HK-2 (cell line): Measurements from ENCODE around the gene SOD2.
"Not testable (repeated sequence)": the region's sequence is repeated elsewhere in the genome, so short reads cannot be mapped to it uniquely, and the experiment has no call there.

ENCODE experiments used
- DNase-seq: peaks from one replicate; pipeline ENCODE4 v3.0.0-alpha.2; 2018; ENCODE audit not compliant: unreplicated experiment

The SOD2 gene

GRCh38 chr6:159682810-159683209 lies 10.2 kb downstream of the SOD2 start:
- no peak for DNase-seq

DNA sequence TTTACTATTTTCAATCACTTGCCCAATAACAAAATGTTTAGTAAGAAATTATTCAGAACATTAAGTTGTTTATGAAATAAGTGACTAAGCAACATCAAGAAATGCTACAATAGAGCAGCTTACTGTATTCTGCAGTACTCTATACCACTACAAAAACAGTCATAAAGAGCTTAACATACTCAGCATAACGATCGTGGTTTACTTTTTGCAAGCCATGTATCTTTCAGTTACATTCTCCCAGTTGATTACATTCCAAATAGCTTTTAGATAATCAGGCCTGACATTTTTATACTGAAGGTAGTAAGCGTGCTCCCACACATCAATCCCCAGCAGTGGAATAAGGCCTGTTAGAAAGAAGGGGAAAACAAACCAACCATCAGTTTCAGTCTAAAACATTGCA lies 10.7 kb downstream of the SOD2 start:
- no peak for DNase-seq

DNA sequence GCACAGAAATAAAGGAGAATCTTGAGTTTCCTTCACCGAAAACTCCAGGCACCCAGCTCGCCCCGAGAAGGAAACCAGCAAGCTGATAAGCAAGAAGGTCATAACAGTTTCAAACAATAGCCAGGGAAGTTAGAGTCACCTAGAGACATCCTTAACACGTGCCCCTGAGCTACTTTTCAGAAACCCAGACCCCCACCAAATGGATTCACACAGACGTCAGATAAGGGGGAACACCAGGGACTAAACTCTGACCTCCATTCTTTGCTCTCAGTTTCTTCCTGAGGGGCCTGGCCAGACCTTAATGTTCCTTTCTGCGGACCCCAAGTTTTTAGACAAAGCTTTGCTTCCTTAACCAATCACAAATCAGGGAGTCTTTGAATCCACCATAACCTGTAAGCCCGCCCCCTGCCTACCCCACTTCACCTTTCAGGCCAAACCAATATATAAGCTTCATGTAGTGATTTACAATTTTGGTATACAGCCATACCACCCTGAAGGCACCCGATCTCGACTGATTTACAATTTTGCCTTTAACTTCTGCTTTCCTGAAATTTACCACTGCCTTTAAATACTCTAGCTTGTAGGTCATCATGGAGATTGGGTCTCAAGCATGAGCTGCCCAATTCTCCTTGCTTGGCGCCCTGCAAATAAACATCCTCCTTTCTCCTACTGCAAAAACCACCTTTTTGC lies 11.7 kb downstream of the SOD2 start:
- DNase-seq, result no peak

DNA sequence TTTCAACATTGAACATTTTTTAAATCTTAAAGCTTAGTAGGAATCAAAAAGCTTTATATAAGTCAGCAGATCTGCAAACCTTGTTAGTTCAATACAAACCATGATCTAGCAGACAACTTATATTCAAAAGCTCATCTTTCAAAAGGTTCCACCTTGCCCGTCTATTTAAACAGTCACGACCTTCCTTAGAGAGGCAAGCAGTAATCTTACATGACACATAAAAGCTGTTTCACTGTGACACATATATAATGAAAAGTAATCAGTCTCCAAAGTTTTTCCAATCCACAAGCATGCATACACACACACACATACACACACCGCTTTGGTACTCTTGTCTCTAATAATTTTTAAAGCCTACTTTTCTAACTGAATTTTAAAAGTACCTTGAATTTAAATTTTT lies 12.9 kb downstream of the SOD2 start:
- DNase-seq, result no peak

GRCh38 chr6:159679091-159680077 lies 13.7 kb downstream of the SOD2 start:
- DNase-seq, result no peak

GRCh38 chr6:159678574-159678973 lies 14.5 kb downstream of the SOD2 start:
- DNase-seq, result no peak

GRCh38 chr6:159677506-159678165 lies 15.4 kb downstream of the SOD2 start:
- DNase-seq, result no peak

DNA sequence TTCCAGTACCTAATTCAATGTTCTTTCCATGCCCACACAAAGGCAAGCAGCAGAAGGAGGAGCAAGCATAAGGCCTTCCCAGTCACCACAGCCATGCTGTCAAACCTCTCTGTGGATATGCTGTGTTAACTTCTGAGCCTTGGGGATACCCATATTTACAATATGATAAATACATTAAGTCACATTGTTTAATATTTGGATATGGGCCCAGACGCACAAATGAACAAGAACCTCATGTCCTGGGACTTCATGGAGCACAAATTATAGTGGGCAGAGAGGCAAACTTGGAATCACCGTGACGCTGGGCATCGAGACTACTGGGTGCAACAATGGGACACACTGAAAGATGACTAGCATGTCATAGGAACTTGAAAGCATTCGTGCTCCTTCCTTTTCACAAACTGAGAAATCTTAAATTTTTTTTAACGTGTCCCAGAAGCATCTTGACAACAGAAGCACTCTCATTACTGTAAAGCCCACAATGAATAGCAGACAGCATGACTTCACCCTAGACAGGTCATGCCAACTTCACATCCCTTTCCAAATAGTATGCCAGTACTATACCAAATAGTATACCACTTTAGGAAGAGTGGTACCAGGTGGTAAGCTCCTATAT lies 16.0 kb downstream of the SOD2 start:
- DNase-seq, result no peak

DNA sequence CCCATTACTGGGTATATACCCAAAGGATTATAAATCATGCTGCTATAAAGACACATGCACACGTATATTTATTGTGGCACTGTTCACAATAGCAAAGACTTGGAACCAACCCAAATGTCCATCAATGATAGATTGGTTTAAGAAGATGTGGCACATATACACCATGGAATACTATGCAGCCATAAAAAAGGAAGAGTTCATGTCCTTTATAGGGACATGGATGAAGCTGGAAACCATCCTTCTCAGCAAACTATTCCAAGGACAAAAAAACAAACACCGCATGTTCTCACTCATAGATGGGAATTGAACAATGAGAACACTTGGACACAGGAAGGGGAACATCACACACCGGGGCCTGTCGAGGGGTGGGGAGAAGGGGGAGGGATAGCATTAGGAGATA lies 16.8 kb downstream of the SOD2 start:
- DNase-seq, result not testable (repeated sequence)

DNA sequence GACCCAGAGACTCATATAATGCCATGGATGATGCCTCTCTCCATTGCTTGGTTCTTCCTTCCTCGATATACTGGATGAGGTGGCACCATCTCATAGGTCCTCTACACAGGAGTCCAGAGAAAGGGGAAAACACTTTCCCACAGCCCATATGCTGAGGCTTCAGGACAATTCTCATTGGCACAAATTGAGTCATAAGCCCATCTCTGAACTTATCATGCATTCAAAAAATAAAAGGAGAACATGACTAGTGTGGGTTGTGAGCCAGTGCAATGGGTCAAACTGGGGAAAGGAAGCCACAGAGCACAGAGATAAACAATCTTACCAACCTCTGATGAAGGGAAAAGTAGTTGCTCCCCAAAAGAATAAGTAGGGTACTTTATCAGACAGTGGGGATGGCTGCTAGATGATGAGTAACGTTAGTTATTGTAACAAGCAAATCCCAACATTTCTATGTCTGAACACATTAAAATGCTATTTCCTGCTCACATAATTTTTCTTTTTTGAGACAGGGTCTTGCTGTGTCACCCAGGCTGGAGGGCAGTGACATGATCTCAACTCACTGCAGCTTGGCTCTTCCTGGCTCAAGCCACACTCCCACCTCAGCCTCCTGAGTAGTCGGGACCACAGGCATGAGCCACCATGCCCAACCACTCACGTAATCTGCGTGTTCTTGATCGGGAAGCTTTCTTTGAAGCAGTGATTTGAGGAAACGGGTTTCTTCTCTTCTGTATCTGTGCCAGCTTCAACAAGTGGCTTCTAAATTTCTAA lies 27.0 kb downstream of the SOD2 start:
- DNase-seq, result no peak

DNA sequence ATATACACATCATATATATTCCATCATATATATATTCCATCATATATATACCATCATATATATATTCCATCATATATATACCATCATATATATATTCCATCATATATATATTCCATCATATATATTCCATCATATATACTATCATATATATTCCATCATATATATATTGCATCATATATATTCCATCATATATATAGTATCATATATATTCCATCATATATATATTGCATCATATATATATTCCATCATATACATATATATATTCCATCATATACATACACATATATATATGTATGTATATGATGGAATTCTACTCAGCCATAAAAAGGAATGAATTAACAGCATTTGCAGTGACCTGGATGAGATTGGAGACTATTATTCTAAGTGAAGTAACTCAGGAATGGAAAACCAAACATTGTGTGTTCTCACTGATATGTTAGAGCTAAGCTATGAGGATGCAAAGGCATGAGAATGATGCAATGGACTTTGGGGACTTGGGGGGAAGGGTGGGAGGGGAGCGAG lies 29.6 kb downstream of the SOD2 start:
- DNase-seq, result not testable (repeated sequence)

GRCh38 chr6:159661977-159662376 lies 31.1 kb downstream of the SOD2 start:
- not testable (repeated sequence) for DNase-seq

DNA sequence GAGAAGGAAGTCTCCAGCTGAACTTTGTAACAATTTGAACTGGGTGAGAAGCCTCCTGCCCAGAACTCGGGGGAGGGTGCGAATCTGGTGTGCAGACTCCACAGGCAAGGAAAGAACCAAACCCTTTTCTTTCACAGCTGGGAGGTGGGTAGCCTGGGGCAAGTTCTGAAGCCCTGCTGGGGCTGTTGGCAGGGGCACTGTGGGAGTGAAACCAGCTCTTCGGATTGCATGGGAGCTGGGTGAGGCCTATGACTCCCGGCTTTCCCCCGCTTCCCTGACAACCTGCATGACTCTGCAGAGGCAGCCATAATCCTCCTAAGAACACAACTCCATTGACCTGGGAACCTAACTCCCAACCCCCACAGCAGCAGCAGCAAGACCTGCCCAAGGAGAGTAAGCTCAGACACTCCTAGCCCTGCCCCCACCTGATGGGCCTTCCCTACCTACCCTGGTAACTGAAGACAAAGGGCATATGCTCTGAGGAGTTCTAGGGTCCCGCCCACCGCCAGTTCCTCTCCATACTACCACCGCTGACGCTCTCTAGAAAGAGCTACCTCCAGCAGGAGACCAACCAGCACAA lies 37.5 kb downstream of the SOD2 start:
- DNase-seq, result no peak

DNA sequence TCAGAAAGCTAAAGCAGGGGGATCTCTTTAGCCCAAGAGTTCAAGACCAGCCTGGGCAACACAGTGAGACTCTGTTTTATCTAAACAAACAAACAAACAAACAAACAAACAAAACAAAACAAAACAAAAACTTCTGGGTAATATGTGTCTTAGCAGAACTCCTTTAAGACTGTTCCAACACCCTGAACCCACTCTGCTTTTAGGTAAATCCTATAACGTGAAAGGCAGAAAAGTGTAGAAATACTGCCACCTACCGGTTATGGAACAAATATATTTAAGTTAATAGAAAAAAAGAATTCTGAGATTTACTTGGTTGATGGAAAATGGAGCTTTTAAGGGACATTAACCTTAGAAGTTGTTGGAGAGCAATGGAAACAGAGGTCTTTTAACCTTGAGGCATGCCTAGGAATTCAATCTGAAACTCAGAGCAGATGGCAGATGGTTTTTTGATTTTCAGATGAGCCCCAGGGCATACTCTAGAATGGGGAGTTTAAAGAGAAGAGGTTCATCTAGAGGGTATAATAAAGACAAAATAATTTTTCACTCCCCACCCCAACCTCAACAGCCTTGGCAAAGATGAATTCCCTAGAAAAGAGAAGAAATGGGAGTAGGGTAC lies 38.5 kb downstream of the SOD2 start:
- DNase-seq, result no peak

GRCh38 chr6:159650314-159650713 lies 42.7 kb downstream of the SOD2 start:
- no peak for DNase-seq

DNA sequence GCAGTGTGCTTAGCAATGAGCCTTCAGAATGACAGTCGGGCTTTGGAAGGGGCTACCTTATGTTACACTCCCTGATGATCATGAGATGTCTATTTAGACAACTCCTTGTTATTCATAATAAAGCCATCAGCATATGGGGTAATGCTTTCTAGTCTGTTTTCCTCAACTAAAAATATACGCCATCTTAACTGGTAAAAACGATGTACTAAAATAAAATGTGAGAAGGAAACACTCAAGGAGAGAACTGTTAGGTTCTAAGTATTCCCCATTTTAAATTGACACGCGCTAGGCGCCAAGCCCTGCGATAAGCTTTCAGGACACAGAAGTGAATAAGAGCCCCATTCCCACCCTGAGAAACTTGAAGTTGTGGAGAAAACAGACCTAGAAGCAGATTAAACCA lies 43.6 kb downstream of the SOD2 start:
- DNase-seq, result no peak

- DNase-seq, result peak; percentile 18
Observed at GRCh38 chr6:159646733-159647132, 46.3 kb downstream of the SOD2 start.

GRCh38 chr6:159646116-159646515 lies 46.9 kb downstream of the SOD2 start:
- DNase-seq, result no peak

DNA sequence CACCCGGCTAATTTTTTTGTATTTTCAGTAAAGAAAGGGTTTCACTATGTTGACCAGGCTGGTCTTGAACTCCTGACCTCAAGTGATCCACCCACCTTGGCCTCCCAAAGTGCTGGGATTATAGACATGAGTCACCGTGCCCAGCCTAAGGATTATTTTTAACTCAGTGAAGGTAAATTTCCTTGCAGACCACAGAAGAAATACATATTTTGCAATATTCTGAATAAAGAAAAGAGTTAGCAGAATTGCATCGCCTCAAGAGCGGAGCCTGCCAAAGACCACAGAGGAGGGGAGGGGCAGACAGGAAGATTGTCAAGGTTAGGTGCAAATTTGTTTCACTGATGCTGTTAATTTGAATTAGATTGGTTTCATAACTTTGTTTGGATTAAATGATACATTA lies 47.4 kb downstream of the SOD2 start:
- DNase-seq, result no peak
